SK-N-DZ (cell line): ENCODE results near the gene ITSN1.
"Not testable (repeated sequence)": the region's sequence is repeated elsewhere in the genome, so short reads cannot be mapped to it uniquely, and the experiment has no call there.

Source experiments
- DNase-seq: peaks from one replicate; pipeline ENCODE4 v3.0.0-alpha.2; 2015; ENCODE audit warnings: low spot score

Gene ITSN1

GRCh38 chr21:33767960-33768359 is 125.7 kb downstream of the ITSN1 start:
- no peak for DNase-seq

- no peak for DNase-seq
Measured at GRCh38 chr21:33769057-33769456, 126.8 kb downstream of the ITSN1 start.

- no peak for DNase-seq
Measured at GRCh38 chr21:33770542-33770941, 128.2 kb downstream of the ITSN1 start.

- DNase-seq, result no peak
Measured at GRCh38 chr21:33771976-33772375, 129.7 kb downstream of the ITSN1 start.

GRCh38 chr21:33774551-33774950 is 132.2 kb downstream of the ITSN1 start:
- DNase-seq, result no peak

GRCh38 chr21:33775100-33775828 is 133.0 kb downstream of the ITSN1 start:
- no peak for DNase-seq

- no peak for DNase-seq
Measured at GRCh38 chr21:33780631-33781030, 138.3 kb downstream of the ITSN1 start.

GRCh38 chr21:33781121-33781520 is 138.8 kb downstream of the ITSN1 start:
- no peak for DNase-seq

- no peak for DNase-seq
Measured at GRCh38 chr21:33783187-33783979, 141.1 kb downstream of the ITSN1 start.

GRCh38 chr21:33787431-33787830 is 145.1 kb downstream of the ITSN1 start:
- no peak for DNase-seq

- not testable (repeated sequence) for DNase-seq
Measured at GRCh38 chr21:33788438-33788837, 146.1 kb downstream of the ITSN1 start.

- DNase-seq, result no peak
Measured at GRCh38 chr21:33789697-33790096, 147.4 kb downstream of the ITSN1 start.

- DNase-seq, result no peak
Measured at GRCh38 chr21:33791073-33791472, 148.8 kb downstream of the ITSN1 start.

GRCh38 chr21:33794596-33794995 is 152.3 kb downstream of the ITSN1 start:
- DNase-seq, result no peak

GRCh38 chr21:33797565-33797964 is 155.3 kb downstream of the ITSN1 start:
- DNase-seq, result no peak

GRCh38 chr21:33799378-33800090 is 157.2 kb downstream of the ITSN1 start:
- DNase-seq, result no peak

GRCh38 chr21:33800753-33801423 is 158.6 kb downstream of the ITSN1 start:
- DNase-seq, result no peak

GRCh38 chr21:33801424-33802405 is 159.4 kb downstream of the ITSN1 start:
- DNase-seq, result no peak

- no peak for DNase-seq
Measured at GRCh38 chr21:33802481-33802880, 160.2 kb downstream of the ITSN1 start.

- no peak for DNase-seq
Measured at GRCh38 chr21:33808715-33809367, 166.5 kb downstream of the ITSN1 start.
